Fibroblast of villous mesenchyme (primary cell): Measurements from ENCODE around the gene EMC10. TPM values are rescaled to one million over a fixed set of nuclear protein-coding genes. Genes with fewer than 3 reads are reported as not detected.

Experiments used
- DNase-seq: peaks from one replicate; pipeline ENCODE4 v3.0.0-alpha.2; 2010; ENCODE audit warnings: low read depth
- H3K4me3 ChIP-seq: 2 replicates; pipeline ENCODE4 v1.5.1; 2011; ENCODE audit warnings: low read depth, mild to moderate bottlenecking, low read length
- CTCF ChIP-seq: IDR thresholded peaks from 2 replicates; pipeline ENCODE4 v1.5.1; 2012; ENCODE audit warnings: low read depth, mild to moderate bottlenecking, low read length; ENCODE audit not compliant: insufficient read depth
- total RNA-seq: library from RNA; depleted of rRNA; stranded (reverse); fragments of >200 nt; gene quantifications from 2 replicates; pipeline ENCODE4 v1.2.3, GENCODE V29; 2012

EMC10 gene
- total RNA-seq: 38.7 and 40.6 TPM in 2 replicates

- TF ChIP-seq CTCF: no peak
Measured at GRCh38 chr19:50476224-50476906, at the start of gene EMC10, which contains the start of gene GARIN5A. EMC10 (plus strand) TSS chr19:50476507; CDS start chr19:50476545, 38 bp downstream. GARIN5A (minus strand) TSS chr19:50476848; CDS start chr19:50476388, 460 bp downstream.

GRCh38 chr19:50427318-50427925 is 48.9 kb upstream of the EMC10 start:
- no peak for DNase-seq
- TF ChIP-seq CTCF: no peak
- peak overlapping the region; percentile 21 for H3K4me3 ChIP-seq

More at GRCh38 chr19:50476224-50476906, at the start of gene EMC10, which contains the start of gene GARIN5A:
- H3K4me3 ChIP-seq: peak within 1 kb of the TSS; percentile 95
- DNase-seq: peak; percentile 93

- peak overlapping the region; percentile 21 for H3K4me3 ChIP-seq
- peak; percentile 82 for DNase-seq
- no peak for TF ChIP-seq CTCF
Measured at GRCh38 chr19:50427997-50428425, 48.3 kb upstream of the EMC10 start.

GRCh38 chr19:50428772-50429463 is 47.4 kb upstream of the EMC10 start:
- no peak for TF ChIP-seq CTCF
- DNase-seq: no peak
- H3K4me3 ChIP-seq: no peak overlapping the region

- H3K4me3 ChIP-seq: peak overlapping the region; percentile 70
- no peak for DNase-seq
- no peak for TF ChIP-seq CTCF
Measured at GRCh38 chr19:50430888-50431342, 45.4 kb upstream of the EMC10 start.

- H3K4me3 ChIP-seq: peak overlapping the region; percentile 70
- DNase-seq: peak; percentile 68
- no peak for TF ChIP-seq CTCF
Measured at GRCh38 chr19:50431343-50432220, 44.7 kb upstream of the EMC10 start.
